Measurements from ENCODE around the gene PRH2.

DNA sequence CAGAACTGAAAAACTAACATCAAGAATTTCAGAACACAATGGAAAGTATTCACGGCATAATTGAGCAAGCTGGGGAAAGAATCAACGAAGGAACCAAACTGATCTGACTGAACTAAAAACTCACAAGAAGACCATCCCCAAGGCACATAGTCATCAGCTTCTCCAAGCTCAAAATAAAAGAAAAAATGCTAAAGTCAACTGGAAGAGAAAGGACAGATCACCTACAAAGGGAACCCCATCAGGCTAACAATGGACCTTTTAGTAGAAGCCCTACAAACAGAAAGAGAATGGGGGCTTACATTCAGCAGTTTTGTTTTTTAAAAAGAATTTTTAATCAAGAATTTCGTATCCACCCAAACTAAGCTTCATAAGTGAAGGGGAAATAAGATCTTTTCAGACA lies 45.9 kb downstream of the PRH2 start:
- TF ChIP-seq, protein P1, sequence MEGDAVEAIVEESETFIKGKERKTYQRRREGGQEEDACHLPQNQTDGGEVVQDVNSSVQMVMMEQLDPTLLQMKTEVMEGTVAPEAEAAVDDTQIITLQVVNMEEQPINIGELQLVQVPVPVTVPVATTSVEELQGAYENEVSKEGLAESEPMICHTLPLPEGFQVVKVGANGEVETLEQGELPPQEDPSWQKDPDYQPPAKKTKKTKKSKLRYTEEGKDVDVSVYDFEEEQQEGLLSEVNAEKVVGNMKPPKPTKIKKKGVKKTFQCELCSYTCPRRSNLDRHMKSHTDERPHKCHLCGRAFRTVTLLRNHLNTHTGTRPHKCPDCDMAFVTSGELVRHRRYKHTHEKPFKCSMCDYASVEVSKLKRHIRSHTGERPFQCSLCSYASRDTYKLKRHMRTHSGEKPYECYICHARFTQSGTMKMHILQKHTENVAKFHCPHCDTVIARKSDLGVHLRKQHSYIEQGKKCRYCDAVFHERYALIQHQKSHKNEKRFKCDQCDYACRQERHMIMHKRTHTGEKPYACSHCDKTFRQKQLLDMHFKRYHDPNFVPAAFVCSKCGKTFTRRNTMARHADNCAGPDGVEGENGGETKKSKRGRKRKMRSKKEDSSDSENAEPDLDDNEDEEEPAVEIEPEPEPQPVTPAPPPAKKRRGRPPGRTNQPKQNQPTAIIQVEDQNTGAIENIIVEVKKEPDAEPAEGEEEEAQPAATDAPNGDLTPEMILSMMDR (conservative IDR thresholded peaks at IDR 0.05; ENCODE audit: low read depth, low read length): no peak
- no peak for TF ChIP-seq CEBPB (IDR thresholded peaks at IDR 0.05; ENCODE audit: low read depth, low read length)
- TF ChIP-seq ELK1 (IDR thresholded peaks at IDR 0.05; ENCODE audit: borderline replicate concordance, low read depth, low read length): no peak
- TF ChIP-seq RAD21 (IDR thresholded peaks at IDR 0.05; ENCODE audit: low read length): no peak
- TF ChIP-seq MAZ (IDR thresholded peaks at IDR 0.05; ENCODE audit: borderline replicate concordance, low read depth, low read length): no peak
- no peak for TF ChIP-seq BHLHE40 (IDR thresholded peaks at IDR 0.05; ENCODE audit: low read depth, low read length)
- TF ChIP-seq USF2 (IDR thresholded peaks at IDR 0.05; ENCODE audit: low read depth, low read length): no peak
- no peak for TF ChIP-seq POLR2A (IDR thresholded peaks at IDR 0.05; ENCODE audit: low read depth, low read length)
- TF ChIP-seq MAFK (IDR thresholded peaks at IDR 0.05; ENCODE audit: low read depth, low read length): no peak
